A549 (cell line): ENCODE data around the gene SLC6A4. TPM values are rescaled to one million over a fixed set of nuclear protein-coding genes. Genes with fewer than 3 reads are reported as not detected.

Experiments used
- ATAC-seq, 2 experiments: fragments of 200-7000 bp in 1 of 2; fragments of >200 bp in 1 of 2; cut with Nextera tagmentation in 1 of 2; cut with Tn5 transposase in 1 of 2; 3 replicates each; pipeline versions ENCODE4 v1.8.0 to v1.9.1; 2018 to 2020; ENCODE audit warnings: mild to moderate bottlenecking in 1 of 2, moderate library complexity in 1 of 2
- CTCF ChIA-PET: fragments of 300-600 bp; sonication (Branson Sonifier 250); formaldehyde crosslinking; extraction: SDS; loops from one replicate; lab custom pipeline; 2021; ENCODE audit warnings: antibody characterized with exemption, inconsistent platforms; lab: Yijun Ruan, JAX
- POLR2A ChIA-PET: fragments of 350-600 bp; formaldehyde crosslinking; extraction: SDS; loops from one replicate; lab custom pipeline; 2021; ENCODE audit warnings: antibody characterized with exemption, inconsistent platforms; lab: Yijun Ruan, JAX
- DNase-seq, 2 experiments: peaks; one replicate each; pipeline versions ENCODE4 v3.0.0 to v3.0.0-alpha.2; 2011 to 2016; ENCODE audit warnings: low read depth in 1 of 2, low spot score in 1 of 2
- FAIRE-seq: peaks from 2 replicates; lab custom pipeline; 2011; peaks lifted over from hg19 to GRCh38; lab: Jason Lieb, UNC
- H3K27ac ChIP-seq, 2 experiments: fragments of >200 bp; sonication (Bioruptor Twin); formaldehyde crosslinking; 3 replicates each; pipeline ENCODE4 v1.5.1; 2016 to 2017
- H3K4me1 ChIP-seq: fragments of >200 bp; sonication (Bioruptor Twin); formaldehyde crosslinking; 3 replicates; pipeline ENCODE4 v1.6.1; 2016
- H3K4me2 ChIP-seq: fragments of >200 bp; sonication (Bioruptor Twin); formaldehyde crosslinking; 3 replicates; pipeline ENCODE4 v1.6.1; 2016
- H3K4me3 ChIP-seq: fragments of >200 bp; sonication (Bioruptor Twin); formaldehyde crosslinking; 3 replicates; pipeline ENCODE4 v1.5.1; 2016
- H3K9me3 ChIP-seq: fragments of >200 bp; sonication (Bioruptor Twin); formaldehyde crosslinking; 3 replicates; pipeline ENCODE4 v1.6.1; 2016
- ATOH8 ChIP-seq: fragments of 250-450 bp; sonication (Bioruptor Pico); IDR thresholded peaks from 2 replicates; pipeline ENCODE4 v1.5.0; 2020; ENCODE audit warnings: low read depth, mild to moderate bottlenecking, moderate library complexity
- BCL3 ChIP-seq: fragments of >200 bp; sonication (Bioruptor Twin); formaldehyde crosslinking; IDR thresholded peaks from 3 replicates; pipeline ENCODE4 v1.6.1; 2016
- BHLHE40 ChIP-seq: IDR thresholded peaks from 2 replicates; pipeline ENCODE4 v1.6.1; 2012; ENCODE audit warnings: low read depth, low read length, inconsistent platforms
- CEBPB ChIP-seq, 2 experiments: fragments of >200 bp in 1 of 2; sonication (Bioruptor Twin) in 1 of 2; formaldehyde crosslinking in 1 of 2; IDR thresholded peaks; 2 replicates each; pipeline ENCODE4 v1.6.1; 2012 to 2016
- ELK1 ChIP-seq: fragments of 150-350 bp; IDR thresholded peaks from 2 replicates; pipeline ENCODE4 v1.6.1; 2014; ENCODE audit warnings: low read depth, mild to moderate bottlenecking, low read length
- EP300 ChIP-seq, 2 experiments: fragments of >200 bp; sonication (Bioruptor Twin); formaldehyde crosslinking; IDR thresholded peaks; 2 replicates in 1 of 2; 3 replicates in 1 of 2; pipeline ENCODE4 v1.6.1; 2016 to 2017
- ESRRA ChIP-seq: fragments of 150-350 bp; IDR thresholded peaks from 2 replicates; pipeline ENCODE4 v1.6.1; 2014; ENCODE audit warnings: mild to moderate bottlenecking, low read length, borderline replicate concordance
- FOSB ChIP-seq: fragments of 250-450 bp; sonication (Bioruptor Pico); IDR thresholded peaks from 2 replicates; pipeline ENCODE4 v1.5.0; 2020; ENCODE audit warnings: mild to moderate bottlenecking, moderate library complexity
- FOSL2 ChIP-seq, 2 experiments: fragments of 450-650 bp in 1 of 2; fragments of >200 bp in 1 of 2; sonication (Bioruptor Twin) in 1 of 2; formaldehyde crosslinking; IDR thresholded peaks; 2 replicates each; pipeline versions ENCODE4 v1.5.0 to v1.6.1; 2016 to 2020; ENCODE audit warnings: mild to moderate bottlenecking in 1 of 2, moderate library complexity in 1 of 2
- HEYL ChIP-seq: fragments of 250-450 bp; sonication (Bioruptor Pico); IDR thresholded peaks from 2 replicates; pipeline ENCODE4 v1.8.0; 2021; ENCODE audit warnings: mild to moderate bottlenecking, moderate library complexity
- JUN ChIP-seq, 2 experiments: fragments of >200 bp; sonication (Bioruptor Twin); formaldehyde crosslinking; IDR thresholded peaks; 2 replicates in 1 of 2; 3 replicates in 1 of 2; pipeline ENCODE4 v1.6.1; 2016 to 2017
- KDM5A ChIP-seq: fragments of 200-600 bp; sonication (generic); IDR thresholded peaks from 2 replicates; pipeline ENCODE4 v1.6.1; 2016; ENCODE audit warnings: antibody characterized with exemption, mild to moderate bottlenecking
- NFE2L2 ChIP-seq: fragments of 150-350 bp; conservative IDR thresholded peaks from 2 replicates; pipeline ENCODE4 v1.6.1; 2014; ENCODE audit warnings: low read length
- PBX3 ChIP-seq: IDR thresholded peaks from 2 replicates; pipeline ENCODE4 v1.6.1; 2012
- SREBF2 ChIP-seq: fragments of 450-650 bp; IDR thresholded peaks from 2 replicates; pipeline ENCODE4 v1.6.1; 2014; ENCODE audit warnings: mild to moderate bottlenecking, moderate library complexity
- TP53 ChIP-seq: fragments of 250-450 bp; sonication (Bioruptor Pico); IDR thresholded peaks from 2 replicates; pipeline ENCODE4 v1.5.0; 2021; ENCODE audit warnings: mild to moderate bottlenecking, moderate library complexity
- ZFP36 ChIP-seq: fragments of 450-650 bp; IDR thresholded peaks from 2 replicates; pipeline ENCODE4 v1.6.1; 2014; ENCODE audit warnings: borderline replicate concordance; ENCODE audit not compliant: partially characterized antibody
- WGBS: methylation state at CpG from one replicate; pipeline ENCODE4 v1.1.6; 2017; ENCODE audit errors: missing lambda C conversion rate; 5-methylcytosine and 5-hydroxymethylcytosine counted together
- polyA plus RNA-seq, 4 experiments: library from polyadenylated mRNA; depleted of rRNA in 3 of 4; stranded (reverse); fragments of >200 nt; fragmentation: RNase III in 1 of 4; extraction: RNeasy Plus Mini Kit Qiagen cat#74134 plus additional on column Dnase treatment in 1 of 4; gene quantifications; 2 replicates in 3 of 4; 3 replicates in 1 of 4; pipeline ENCODE4 v1.2.3, GENCODE V29; 2011 to 2017

Gene SLC6A4
- polyA plus RNA-seq, 2 of the 4 experiments (the other 2 are of a cell fraction): 0.12 TPM; not detected in 1

GRCh38 chr17:30256756-30257506 is 21.4 kb upstream of the SLC6A4 start:
- TF ChIP-seq NFE2L2 (no peak), JUN (IDR thresholded peaks at IDR 0.05) (no peak), ZFP36 (no peak), KDM5A (no peak), PBX3 (no peak)
- TF ChIP-seq, all 56 proteins: peak for 0
- no peak for ATAC-seq
- Histone ChIP-seq H3K4me1 (no peaks in the 10 kb centered on the region), H3K4me2 (no peak overlapping the region), H3K27ac (no peak overlapping the region), H3K4me3 (no peak overlapping the region), H3K9me3 (no peaks in the 10 kb centered on the region)
- ChIA-PET CTCF (interaction anchor here (0.8 to 2.5 kb wide), 8 partner anchors 11 to 164 kb away, joined by 3 to 7 read pairs (median 4); no protein-coding TSS in a partner anchor), POLR2A (no interaction called here)
- no peak for DNase-seq
- WGBS: 76% methylated on average over 5 of the region's 5 CpGs
- no peak for FAIRE-seq

DNA sequence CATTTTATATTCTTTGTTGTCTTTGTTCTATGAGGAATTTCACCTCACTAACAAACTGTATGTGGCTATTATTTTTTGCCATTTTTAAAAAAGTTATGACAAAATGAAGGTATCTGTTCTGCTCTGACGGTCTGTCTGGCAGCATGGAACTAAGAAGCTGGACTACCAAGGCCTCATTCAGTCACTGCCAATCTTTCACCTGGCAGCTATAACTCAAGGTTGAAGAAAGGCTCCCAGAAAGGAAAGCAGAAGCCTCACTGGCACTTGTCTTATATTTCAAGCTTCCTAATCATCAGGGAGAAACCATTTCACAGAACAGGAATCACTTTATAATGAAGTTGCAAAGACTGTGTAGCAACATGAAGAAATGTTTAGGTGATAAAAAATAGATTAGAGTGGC is 18.7 kb upstream of the SLC6A4 start:
- TF ChIP-seq ATOH8 (CRISPR knock-in tag) (no peak), BCL3 (no peak), BHLHE40 (no peak), HEYL (CRISPR knock-in tag) (no peak)
- ChIA-PET POLR2A (no interaction called here), CTCF (interaction anchor here (2.1 kb wide), 1 partner anchor 18 kb away, joined by 10 read pairs; the partner anchor contains the start of gene SLC6A4)
- DNase-seq (no peak), ATAC-seq (no peak), FAIRE-seq (no peak)
- Histone ChIP-seq H3K4me2 (no peak overlapping the region), H3K4me3 (no peak overlapping the region), H3K27ac (no peak overlapping the region), H3K4me1 (no peaks in the 10 kb centered on the region), H3K9me3 (no peaks in the 10 kb centered on the region)
- 91% methylated on average over 1 of the region's 1 CpG for WGBS

DNA sequence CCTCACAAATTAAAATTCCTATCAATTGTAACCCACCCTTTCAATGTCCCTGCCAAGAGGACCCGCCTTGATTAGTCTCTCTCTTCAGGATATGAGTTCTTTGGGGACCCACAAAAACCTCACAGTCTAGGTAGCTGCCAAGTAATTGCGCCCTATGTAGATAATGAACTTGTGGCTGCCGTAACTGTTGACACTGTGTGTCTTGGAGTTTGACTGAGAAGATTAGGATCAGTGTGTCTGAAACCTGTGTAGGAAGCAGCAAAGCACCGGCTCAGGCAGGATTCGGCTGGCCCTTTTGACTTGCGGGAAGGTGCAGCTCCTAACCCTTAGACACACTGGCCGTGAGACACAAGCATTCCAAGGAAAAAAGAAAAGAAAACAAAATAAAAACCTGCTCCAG is 17.8 kb upstream of the SLC6A4 start:
- no peak overlapping the region for H3K4me3 ChIP-seq
- no peak for FAIRE-seq
- CTCF ChIA-PET: interaction anchor here (0.9 to 2.1 kb wide), 4 partner anchors 15 to 128 kb away, joined by 3 to 10 read pairs (median 4); partner anchors contain the start of gene SLC6A4

DNA sequence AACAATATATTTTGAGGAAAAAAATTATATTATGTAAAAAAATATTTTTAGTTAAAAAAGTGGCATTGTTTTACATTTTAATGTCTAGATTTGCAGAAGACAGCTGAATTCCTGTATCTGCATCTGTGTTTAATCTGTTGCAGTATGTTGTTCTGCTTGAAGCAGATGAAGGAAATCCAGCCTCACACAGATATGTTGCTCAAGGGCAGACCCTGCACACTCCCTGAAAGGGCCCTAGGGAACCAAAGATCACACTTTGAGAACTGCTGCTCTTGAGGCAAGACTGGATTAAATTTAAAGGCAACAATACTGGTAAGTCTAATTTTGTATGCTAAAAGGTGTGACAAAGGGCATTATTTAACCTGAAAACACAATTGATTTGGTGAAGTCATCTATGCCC is 16.4 kb upstream of the SLC6A4 start:
- H3K4me2 ChIP-seq: no peak overlapping the region
- no peak for DNase-seq
- POLR2A ChIA-PET: no interaction called here
- no peak overlapping the region for H3K4me3 ChIP-seq
- H3K27ac ChIP-seq: no peak overlapping the region
- no peak for TF ChIP-seq EP300 (IDR thresholded peaks at IDR 0.05)
- no peak for TF ChIP-seq FOSL2 (IDR thresholded peaks at IDR 0.05)
- no peak for TF ChIP-seq FOSL2 (CRISPR knock-in tag; IDR thresholded peaks at IDR 0.05)
- TF ChIP-seq ESRRA: no peak
- TF ChIP-seq ELK1: no peak
- no peak for TF ChIP-seq CEBPB (IDR thresholded peaks at IDR 0.05)
- no peak for TF ChIP-seq FOSB
- no peak for TF ChIP-seq SREBF2
- ATAC-seq: no peak
- H3K4me1 ChIP-seq: no peaks in the 10 kb centered on the region
- CTCF ChIA-PET: interaction anchor here (0.6 to 1.5 kb wide), 4 partner anchors 23 to 148 kb away, joined by 3 to 5 read pairs (median 4); no protein-coding TSS in a partner anchor
- H3K9me3 ChIP-seq: no peaks in the 10 kb centered on the region
- no peak for FAIRE-seq

More for the DNA sequence above, 17.8 kb upstream of the SLC6A4 start:
- POLR2A ChIA-PET: no interaction called here
- Histone ChIP-seq H3K4me2 (no peak overlapping the region), H3K27ac (no peak overlapping the region), H3K4me1 (no peaks in the 10 kb centered on the region)
- DNase-seq: no peak
- ATAC-seq: no peak
- no peak for TF ChIP-seq TP53 (CRISPR knock-in tag)
- TF ChIP-seq, all 56 proteins: peak for 0
- H3K9me3 ChIP-seq: no peaks in the 10 kb centered on the region
- 91% methylated on average over 7 of the region's 7 CpGs for WGBS
